K562 (cell line): ENCODE results near the gene GNB5. TPM values are rescaled to one million over a fixed set of nuclear protein-coding genes. Genes with fewer than 3 reads are reported as not detected.

Source experiments
- ATAC-seq: fragments of 200-7000 bp; cut with Tn5 transposase; 3 replicates; pipeline ENCODE4 v1.9.1; 2020; ENCODE audit warnings: moderate library complexity
- BruUV-seq: library from RNA; stranded (reverse); fragments of 400-500 nt; replicated peaks from 2 replicates; lab custom pipeline; 2021; lab: Mats Ljungman, UMichigan
- CTCF ChIA-PET: fragments of 300-600 bp; formaldehyde crosslinking; extraction: SDS; loops from one replicate; lab custom pipeline; 2021; ENCODE audit warnings: low intra/inter-chr PET ratio; lab: Yijun Ruan, JAX
- POLR2A ChIA-PET: fragments of 300-600, 350-650 bp; sonication (Branson Sonifier 250); formaldehyde crosslinking; extraction: SDS; loops from one replicate; lab custom pipeline; 2021; ENCODE audit warnings: antibody characterized with exemption, inconsistent platforms; lab: Yijun Ruan, JAX
- DNase-seq, 4 experiments: peaks; one replicate each; pipeline versions ENCODE4 v3.0.0 to v3.0.0-alpha.2; 2011 to 2018; ENCODE audit warnings: low spot score in 3 of 4, mixed read lengths in 3 of 4; ENCODE audit errors: extremely low read depth in 1 of 4
- FAIRE-seq: peaks from 2 replicates; lab custom pipeline; 2011; peaks lifted over from hg19 to GRCh38; lab: Jason Lieb, UNC
- H2AFZ ChIP-seq: 2 replicates; pipeline ENCODE4 v1.6.0; 2011; ENCODE audit warnings: low read depth, low read length, control low read depth, inconsistent platforms
- H3K27ac ChIP-seq: fragments of 200-600 bp; 3 replicates; pipeline ENCODE4 v1.8.0; 2011; ENCODE audit warnings: low read depth, mild to moderate bottlenecking, control low read depth, inconsistent platforms, low read length, moderate library complexity, mixed read lengths; ENCODE audit errors: extremely low read depth
- H3K27me3 ChIP-seq, 2 experiments: fragments of 300-600 bp in 1 of 2; 2 replicates in 1 of 2; 3 replicates in 1 of 2; pipeline versions ENCODE4 v1.6.0 to v1.8.0; 2011; ENCODE audit warnings: inconsistent platforms in 2 of 2, low read length in 2 of 2, mild to moderate bottlenecking in 1 of 2, mixed read lengths in 1 of 2, moderate library complexity in 1 of 2; ENCODE audit not compliant: control insufficient read depth in 2 of 2, insufficient read depth in 2 of 2
- H3K36me3 ChIP-seq: fragments of 300-600 bp; 3 replicates; pipeline ENCODE4 v1.8.0; 2011; ENCODE audit warnings: mild to moderate bottlenecking, low read length, inconsistent platforms; ENCODE audit not compliant: control insufficient read depth, insufficient read depth
- H3K4me1 ChIP-seq, 2 experiments: fragments of 200-600 bp in 1 of 2; replicated peaks in 1 of 2; 2 replicates in 1 of 2; 3 replicates in 1 of 2; pipeline versions ENCODE4 v1.5.1 to v1.8.0; 2011; ENCODE audit warnings: inconsistent platforms in 2 of 2, low read length in 2 of 2, mild to moderate bottlenecking in 1 of 2, mixed read lengths in 1 of 2, moderate library complexity in 1 of 2; ENCODE audit not compliant: control insufficient read depth in 2 of 2, insufficient read depth in 2 of 2
- H3K4me2 ChIP-seq: 2 replicates; pipeline ENCODE4 v1.6.1; 2011; ENCODE audit warnings: low read length, control low read depth, inconsistent platforms, mixed read lengths; ENCODE audit not compliant: insufficient read depth
- H3K4me3 ChIP-seq: fragments of 200-600 bp; sonication (generic), shearing (Covaris generic); 2 replicates; pipeline ENCODE4 v1.5.1; 2016; ENCODE audit warnings: control low read depth, inconsistent platforms
- H3K79me2 ChIP-seq: fragments of 200-600 bp; 3 replicates; pipeline ENCODE4 v1.8.0; 2011; ENCODE audit warnings: low read length, inconsistent platforms; ENCODE audit not compliant: control insufficient read depth, insufficient read depth
- H3K9ac ChIP-seq, 2 experiments: 2 replicates each; pipeline versions ENCODE4 v1.6.0 to v1.6.1; 2011; ENCODE audit warnings: low read depth in 2 of 2, low read length in 2 of 2, control low read depth in 1 of 2, inconsistent platforms in 1 of 2, mild to moderate bottlenecking in 1 of 2, mixed read lengths in 1 of 2; ENCODE audit not compliant: insufficient read depth in 1 of 2
- H3K9me1 ChIP-seq: one replicate; pipeline ENCODE4 v1.6.0; 2011; ENCODE audit warnings: inconsistent platforms, mild to moderate bottlenecking, low read length, moderate library complexity; ENCODE audit not compliant: control insufficient read depth, insufficient read depth
- H3K9me3 ChIP-seq: replicated peaks from 2 replicates; pipeline ENCODE4 v1.5.1; 2011; ENCODE audit warnings: low read depth, low read length, inconsistent platforms; ENCODE audit not compliant: control insufficient read depth, insufficient read depth
- H4K20me1 ChIP-seq: replicated peaks from 2 replicates; pipeline ENCODE4 v1.6.1; 2011; ENCODE audit warnings: low read length, inconsistent platforms, mixed read lengths; ENCODE audit not compliant: control insufficient read depth, insufficient read depth
- CBX1 ChIP-seq: sonication (generic); IDR thresholded peaks from 2 replicates; pipeline ENCODE4 v1.6.1; 2016; ENCODE audit warnings: antibody characterized with exemption, low read depth, mild to moderate bottlenecking
- EGR1 ChIP-seq: fragments of 450-650 bp; conservative IDR thresholded peaks from 2 replicates; pipeline ENCODE4 v1.6.1; 2017; ENCODE audit warnings: mild to moderate bottlenecking
- FOXK2 ChIP-seq, 2 experiments: fragments of 450-650 bp; IDR thresholded peaks in 1 of 2; conservative IDR thresholded peaks in 1 of 2; 2 replicates each; pipeline ENCODE4 v1.6.1; 2016; ENCODE audit warnings: low read depth in 2 of 2, mild to moderate bottlenecking in 1 of 2
- KAT8 ChIP-seq: fragments of 450-650 bp; IDR thresholded peaks from 2 replicates; pipeline ENCODE4 v1.6.1; 2016; ENCODE audit warnings: low read depth, mild to moderate bottlenecking
- MAFK ChIP-seq: IDR thresholded peaks from 2 replicates; pipeline ENCODE4 v1.6.1; 2011; ENCODE audit warnings: low read length, improper control_type of control experiment
- RFX1 ChIP-seq: fragments of 450-650 bp; IDR thresholded peaks from 2 replicates; pipeline ENCODE4 v1.6.1; 2016; ENCODE audit warnings: mild to moderate bottlenecking, moderate library complexity
- ZFPM2 ChIP-seq: fragments of 250-450 bp; sonication (Bioruptor Pico); IDR thresholded peaks from 2 replicates; pipeline ENCODE4 v1.5.1; 2022; ENCODE audit warnings: mild to moderate bottlenecking
- WGBS: fragments of 100-300 bp; shearing (Covaris generic); methylation state at CpG from one replicate; pipeline ENCODE4 v1.1.6; 2016; ENCODE audit warnings: low coverage, mixed read lengths; ENCODE audit not compliant: insufficient coverage; ENCODE audit errors: missing lambda C conversion rate; 5-methylcytosine and 5-hydroxymethylcytosine counted together
- in situ Hi-C: fragments of 300-500 bp; cut with MboI; formaldehyde crosslinking; loops from 4 replicates; pipeline ENCODE4 v1.15.0; 2018; ENCODE audit warnings: inconsistent platforms, mixed read lengths
- intact Hi-C: fragments of 100-400 bp; cut with micrococcal nuclease; formaldehyde crosslinking; loops from 2 replicates; pipeline ENCODE4 v1.14.2; 2022
- polyA plus RNA-seq, 8 experiments: library from polyadenylated mRNA; depleted of rRNA in 4 of 8; stranded (reverse) in 5 of 8; unstranded in 3 of 8; fragments of >200 nt; fragmentation: Nextera tagmentation in 2 of 8; fragmentation: Illumina TruSeq in 1 of 8; extraction: Ambion mirVana in 2 of 8; extraction: Trizol in 1 of 8; gene quantifications; 2 replicates each; pipeline versions ENCODE4 v1.2.1 to v1.2.3, GENCODE V29; 2011 to 2014; ENCODE audit warnings: inconsistent platforms in 1 of 8, missing spikeins in 1 of 8
- total RNA-seq, 7 experiments: library from RNA; depleted of rRNA in 6 of 7; stranded (reverse); fragments of >200 nt in 6 of 7; fragmentation: Illumina TruSeq in 2 of 7; extraction: Trizol in 2 of 7; gene quantifications; 2 replicates each; pipeline versions ENCODE4 v1.2.1 to v1.2.3, GENCODE V29; 2011 to 2021; ENCODE audit warnings: low replicate concordance in 1 of 7
- TF ChIP-seq, protein P1 (sequence below): fragments of 250-450 bp; sonication (Bioruptor Pico); IDR thresholded peaks from 2 replicates; pipeline ENCODE4 v1.5.1; 2021; ENCODE audit warnings: mild to moderate bottlenecking
- TF ChIP-seq, protein P2 (sequence below), 2 experiments: IDR thresholded peaks in 1 of 2; conservative IDR thresholded peaks in 1 of 2; 2 replicates each; pipeline ENCODE4 v1.6.1; 2016; ENCODE audit warnings: low read depth in 2 of 2, mild to moderate bottlenecking in 1 of 2, missing compliant biosample characterization in 1 of 2, missing genetic modification characterization in 1 of 2, moderate library complexity in 1 of 2

The GNB5 gene
- total and polyA plus RNA-seq, 9 of the 15 experiments (the other 6 are each of a cell fraction or from before 2014, with no cell fraction given): 0.11 to 2.1 (median 0.77) TPM

DNA sequence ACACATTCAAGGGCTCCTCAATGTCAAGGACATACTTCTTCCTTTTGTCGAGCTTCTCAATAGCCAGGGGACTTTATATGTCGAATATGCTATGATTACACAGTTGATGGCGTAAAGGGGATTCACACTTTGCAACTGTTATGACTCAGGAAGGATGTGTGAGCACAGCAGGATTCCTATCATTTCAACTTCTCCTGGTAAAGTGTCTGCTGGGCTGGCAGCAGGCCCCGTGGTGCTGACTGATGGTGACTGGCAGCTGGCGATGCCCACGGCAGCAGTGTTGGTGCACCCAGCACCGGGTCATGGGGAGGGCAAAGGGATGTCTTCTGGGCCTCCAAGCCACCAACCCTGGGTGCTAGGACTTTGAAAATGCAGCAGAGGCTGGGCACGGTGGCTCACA lies 44.8 kb upstream of the GNB5 start:
- 1% methylated on average over 8 of the region's 8 CpGs for WGBS
- Histone ChIP-seq H3K4me3 (no peak overlapping the region), H2AFZ (no peak overlapping the region), H3K27ac (no peak overlapping the region), H3K79me2 (no peaks in the 10 kb centered on the region), H3K9me3 (no peaks in the 10 kb centered on the region), H3K9ac (no peak overlapping the region), H3K36me3 (no peaks in the 10 kb centered on the region), H3K4me1 (no peaks in the 10 kb centered on the region), H4K20me1 (peaks cover 4% of the 10 kb centered on the region; the same call in 1 of the 2 replicates), H3K9me1 (no peaks in the 10 kb centered on the region), H3K27me3 (peaks cover 44 to 55% of the 10 kb centered on the region in 2 experiments), H3K4me2 (no peak overlapping the region)
- no peak for FAIRE-seq
- TF ChIP-seq RFX1 (no peak), FOXK2 (conservative IDR thresholded peaks at IDR 0.05 in 1 of 2, IDR thresholded peaks at IDR 0.05 in 1 of 2; ENCODE audit: low read depth in 2 of 2) (no peak), EGR1 (no peak), CBX1 (no peak), ZFPM2 (CRISPR knock-in tag) (no peak), MAFK (no peak), KAT8 (no peak)
- TF ChIP-seq, protein P1, sequence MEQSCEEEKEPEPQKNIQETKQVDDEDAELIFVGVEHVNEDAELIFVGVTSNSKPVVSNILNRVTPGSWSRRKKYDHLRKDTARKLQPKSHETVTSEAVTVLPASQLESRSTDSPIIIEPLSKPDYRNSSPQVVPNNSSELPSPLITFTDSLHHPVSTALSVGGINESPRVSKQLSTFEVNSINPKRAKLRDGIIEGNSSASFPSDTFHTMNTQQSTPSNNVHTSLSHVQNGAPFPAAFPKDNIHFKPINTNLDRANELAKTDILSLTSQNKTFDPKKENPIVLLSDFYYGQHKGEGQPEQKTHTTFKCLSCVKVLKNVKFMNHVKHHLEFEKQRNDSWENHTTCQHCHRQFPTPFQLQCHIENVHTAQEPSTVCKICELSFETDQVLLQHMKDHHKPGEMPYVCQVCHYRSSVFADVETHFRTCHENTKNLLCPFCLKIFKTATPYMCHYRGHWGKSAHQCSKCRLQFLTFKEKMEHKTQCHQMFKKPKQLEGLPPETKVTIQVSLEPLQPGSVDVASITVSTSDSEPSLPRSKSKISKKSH: no peak
- TF ChIP-seq, protein P2, sequence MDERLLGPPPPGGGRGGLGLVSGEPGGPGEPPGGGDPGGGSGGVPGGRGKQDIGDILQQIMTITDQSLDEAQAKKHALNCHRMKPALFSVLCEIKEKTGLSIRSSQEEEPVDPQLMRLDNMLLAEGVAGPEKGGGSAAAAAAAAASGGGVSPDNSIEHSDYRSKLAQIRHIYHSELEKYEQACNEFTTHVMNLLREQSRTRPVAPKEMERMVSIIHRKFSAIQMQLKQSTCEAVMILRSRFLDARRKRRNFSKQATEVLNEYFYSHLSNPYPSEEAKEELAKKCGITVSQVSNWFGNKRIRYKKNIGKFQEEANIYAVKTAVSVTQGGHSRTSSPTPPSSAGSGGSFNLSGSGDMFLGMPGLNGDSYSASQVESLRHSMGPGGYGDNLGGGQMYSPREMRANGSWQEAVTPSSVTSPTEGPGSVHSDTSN (CRISPR knock-in tag; IDR thresholded peaks at IDR 0.05; ENCODE audit: low read depth): no peak
- TF ChIP-seq, protein P2 (tag; conservative IDR thresholded peaks at IDR 0.05; ENCODE audit: low read depth): no peak
- no peak for ATAC-seq
- in situ Hi-C loops (no loop called here), intact Hi-C loops (no loop called here)
- POLR2A ChIA-PET: interaction anchor here (0.6 to 0.9 kb wide), 3 partner anchors 21 to 331 kb away, joined by 3 read pairs; no protein-coding TSS in a partner anchor
- BruUV-seq: no TSS peak
- DNase-seq: no peak
- CTCF ChIA-PET: no interaction called here
